ENCODE results near the gene CAGE1. TPM values are rescaled to one million over a fixed set of nuclear protein-coding genes. Genes with fewer than 3 reads are reported as not detected.
A peak's percentile ranks its signal among the peaks of the same experiment; 100 is the strongest.

Gene CAGE1
- polyA plus RNA-seq, 3 donors = not detected

DNA sequence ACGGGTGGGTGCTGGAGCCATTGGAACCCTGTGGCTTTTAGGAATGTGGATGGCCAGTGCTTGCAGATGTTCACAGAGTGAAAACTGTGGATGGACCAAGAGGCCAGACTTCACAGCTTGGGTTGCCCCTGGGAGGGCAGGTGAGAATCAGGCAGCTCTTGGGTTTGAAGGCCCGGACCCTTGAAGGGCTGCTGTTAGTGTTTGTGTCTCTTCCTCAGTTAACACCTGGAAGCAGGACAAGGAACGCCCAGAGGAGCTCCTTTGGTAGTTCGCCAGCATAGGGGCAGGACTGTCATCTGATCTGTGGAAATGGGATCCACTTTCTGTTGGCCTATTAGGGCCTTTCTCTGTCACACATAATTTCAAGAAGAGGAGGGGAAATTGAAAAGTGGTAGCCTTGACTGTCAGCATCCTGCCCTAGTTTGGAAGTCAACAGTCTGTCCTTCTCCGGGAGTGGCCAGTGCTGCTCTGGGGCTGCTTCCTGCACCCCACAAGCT is 43.6 kb upstream of the CAGE1 start:
- Mint-ChIP-seq H3K4me1 (peaks cover 37% of the 10 kb centered on the region), H3K9me3 (peaks cover 0 to 4% (median 3%) of the 10 kb centered on the region in 7 donors), H3K36me3 (peaks cover 2 to 3% of the 10 kb centered on the region in 2 donors), H3K4me3 (no peak overlapping the region), H3K27ac (no peak overlapping the region), H3K27me3 (ENCODE audit: low read depth in 3 of 3) (peaks cover 0 to 1% (median 0%) of the 10 kb centered on the region in 3 donors)
- no peak overlapping the region for H3K4me3 ChIP-seq (replicated peaks in 1 of 3; ENCODE audit: low read depth in 2 of 3, low read length in 3 of 3)
- H3K27ac ChIP-seq (ENCODE audit: low read depth in 1 of 2, low read length in 2 of 2) = no peak overlapping the region
- no peak overlapping the region for H3K4me2 ChIP-seq (replicated peaks; ENCODE audit: extremely low read depth, low read length, poor library complexity, severe bottlenecking)
- no peak for DNase-seq
- no peak overlapping the region for H2AFZ ChIP-seq (ENCODE audit: insufficient read depth, low read depth, low read length, poor library complexity, severe bottlenecking)
- H4K20me1 ChIP-seq (ENCODE audit: insufficient read depth, low read length) = no peaks in the 10 kb centered on the region
- intact Hi-C loops (cut with micrococcal nuclease) = loop anchor here in 1 of 2 donors (10.0 kb wide), 1 partner anchor 182 kb away; no protein-coding TSS in a partner anchor
- no peak for TF ChIP-seq CTCF (IDR thresholded peaks at IDR 0.05)
- no peaks in the 10 kb centered on the region for H3K27me3 ChIP-seq (ENCODE audit: control insufficient read depth in 2 of 2, insufficient read depth in 2 of 2, low read length in 2 of 2)
- no peak overlapping the region for H3K9ac ChIP-seq (ENCODE audit: insufficient read depth, low read length, poor library complexity, severe bottlenecking)
- H3K4me1 ChIP-seq (ENCODE audit: control insufficient read depth in 1 of 2, insufficient read depth in 2 of 2, low read length in 2 of 2) = peaks cover 12 to 27% of the 10 kb centered on the region in 2 donors
- WGBS (ENCODE audit: insufficient coverage) = 97% methylated on average over 5 of the region's 5 CpGs
- no peaks in the 10 kb centered on the region for H3K79me2 ChIP-seq (ENCODE audit: insufficient read depth, low read length)
- no peaks in the 10 kb centered on the region for H3K36me3 ChIP-seq (replicated peaks in 1 of 2; ENCODE audit: control insufficient read depth in 1 of 2, insufficient read depth in 2 of 2, low read length in 2 of 2)
- H3K9me3 ChIP-seq (replicated peaks in 1 of 2; ENCODE audit: control insufficient read depth in 1 of 2, insufficient read depth in 1 of 2, low read length in 2 of 2) = no peaks in the 10 kb centered on the region

- no peaks in the 10 kb centered on the region for H3K36me3 ChIP-seq (replicated peaks in 1 of 2; ENCODE audit: control insufficient read depth in 1 of 2, insufficient read depth in 2 of 2, low read length in 2 of 2)
- no peak for DNase-seq
- WGBS (ENCODE audit: insufficient coverage) = 98% methylated on average over 9 of the region's 16 CpGs
- Mint-ChIP-seq H3K4me1 (peaks cover 34% of the 10 kb centered on the region), H3K27me3 (ENCODE audit: low read depth in 3 of 3) (peaks cover 0 to 1% (median 0%) of the 10 kb centered on the region in 3 donors), H3K27ac (peak overlapping the region in 1 of 7 donors; percentile 46), H3K36me3 (peaks cover 2 to 3% of the 10 kb centered on the region in 2 donors), H3K9me3 (peaks cover 0 to 4% (median 3%) of the 10 kb centered on the region in 7 donors), H3K4me3 (no peak overlapping the region)
- H2AFZ ChIP-seq (ENCODE audit: insufficient read depth, low read depth, low read length, poor library complexity, severe bottlenecking) = no peak overlapping the region
- no peaks in the 10 kb centered on the region for H4K20me1 ChIP-seq (ENCODE audit: insufficient read depth, low read length)
- H3K4me1 ChIP-seq (ENCODE audit: control insufficient read depth in 1 of 2, insufficient read depth in 2 of 2, low read length in 2 of 2) = peaks cover 12 to 24% of the 10 kb centered on the region in 2 donors
- no peak overlapping the region for H3K4me2 ChIP-seq (replicated peaks; ENCODE audit: extremely low read depth, low read length, poor library complexity, severe bottlenecking)
- no peaks in the 10 kb centered on the region for H3K9me3 ChIP-seq (replicated peaks in 1 of 2; ENCODE audit: control insufficient read depth in 1 of 2, insufficient read depth in 1 of 2, low read length in 2 of 2)
- intact Hi-C loops (cut with micrococcal nuclease) = loop anchor here in 1 of 2 donors (10.0 kb wide), 1 partner anchor 182 kb away; no protein-coding TSS in a partner anchor
- no peak for TF ChIP-seq CTCF (IDR thresholded peaks at IDR 0.05)
- H3K27me3 ChIP-seq (ENCODE audit: control insufficient read depth in 2 of 2, insufficient read depth in 2 of 2, low read length in 2 of 2) = no peaks in the 10 kb centered on the region
- no peaks in the 10 kb centered on the region for H3K79me2 ChIP-seq (ENCODE audit: insufficient read depth, low read length)
- no peak overlapping the region for H3K4me3 ChIP-seq (replicated peaks in 1 of 3; ENCODE audit: low read depth in 2 of 3, low read length in 3 of 3)
- no peak overlapping the region for H3K9ac ChIP-seq (ENCODE audit: insufficient read depth, low read length, poor library complexity, severe bottlenecking)
- H3K27ac ChIP-seq (ENCODE audit: low read depth in 1 of 2, low read length in 2 of 2) = no peak overlapping the region
These were observed 43.0 kb upstream of the CAGE1 start for GRCh38 chr6:7432391-7433120.

Data from CD14-positive monocyte (primary cell).